SK-N-SH treated with all-trans-retinoic acid at 6 μM for 48 hours (cell line): ENCODE data around the gene SMIM14.

ENCODE experiments used
- ATAC-seq: fragments of 200-7000 bp; cut with Tn5 transposase; 3 replicates; pipeline ENCODE4 v1.9.1; 2020; ENCODE audit warnings: mild to moderate bottlenecking, moderate library complexity
- BACH2 ChIP-seq: fragments of 250-450 bp; sonication (Bioruptor Pico); IDR thresholded peaks from 2 replicates; pipeline ENCODE4 v1.9.0; 2021; ENCODE audit warnings: mild to moderate bottlenecking, borderline replicate concordance
- CSDC2 ChIP-seq: fragments of 250-450 bp; sonication (Bioruptor Pico); IDR thresholded peaks from 2 replicates; pipeline ENCODE4 v1.5.0; 2020; ENCODE audit warnings: mild to moderate bottlenecking, moderate library complexity
- ESRRG ChIP-seq: fragments of 250-450 bp; sonication (Bioruptor Pico); IDR thresholded peaks from 2 replicates; pipeline ENCODE4 v1.6.1; 2021; ENCODE audit warnings: mild to moderate bottlenecking
- GLIS3 ChIP-seq: fragments of 250-450 bp; sonication (Bioruptor Pico); IDR thresholded peaks from 2 replicates; pipeline ENCODE4 v1.5.0; 2020; ENCODE audit warnings: mild to moderate bottlenecking, moderate library complexity
- ISL1 ChIP-seq: fragments of 250-450 bp; sonication (Bioruptor Pico); IDR thresholded peaks from 2 replicates; pipeline ENCODE4 v2.1.2; 2022; ENCODE audit warnings: mild to moderate bottlenecking, moderate library complexity
- OSR1 ChIP-seq: fragments of 250-450 bp; sonication (Bioruptor Pico); IDR thresholded peaks from 2 replicates; pipeline ENCODE4 v1.8.0; 2022; ENCODE audit warnings: moderate library complexity, mild to moderate bottlenecking, inconsistent platforms
- PATZ1 ChIP-seq: fragments of 250-450 bp; sonication (Bioruptor Pico); IDR thresholded peaks from 2 replicates; pipeline ENCODE4 v1.8.0; 2020; ENCODE audit warnings: mild to moderate bottlenecking, moderate library complexity, borderline replicate concordance
- PPARA ChIP-seq: fragments of 250-450 bp; sonication (Bioruptor Pico); IDR thresholded peaks from 2 replicates; pipeline ENCODE4 v1.5.0; 2020; ENCODE audit warnings: mild to moderate bottlenecking, borderline replicate concordance
- TOX ChIP-seq: fragments of 250-450 bp; sonication (Bioruptor Pico); IDR thresholded peaks from 2 replicates; pipeline ENCODE4 v1.8.0; 2021; ENCODE audit warnings: mild to moderate bottlenecking, moderate library complexity, borderline replicate concordance
- ZFP3 ChIP-seq: fragments of 250-450 bp; sonication (Bioruptor Pico); IDR thresholded peaks from 2 replicates; pipeline ENCODE4 v1.5.0; 2020; ENCODE audit warnings: mild to moderate bottlenecking, moderate library complexity
- ZFP30 ChIP-seq: fragments of 450-650 bp; formaldehyde crosslinking; IDR thresholded peaks from 2 replicates; pipeline ENCODE4 v1.5.0; 2022; ENCODE audit warnings: mild to moderate bottlenecking, moderate library complexity
- ZNF70 ChIP-seq: fragments of 450-650 bp; formaldehyde crosslinking; IDR thresholded peaks from 2 replicates; pipeline ENCODE4 v1.5.0; 2020; ENCODE audit warnings: mild to moderate bottlenecking, moderate library complexity
- ZNF8 ChIP-seq: fragments of 450-650 bp; formaldehyde crosslinking; IDR thresholded peaks from 2 replicates; pipeline ENCODE4 v1.5.0; 2020; ENCODE audit warnings: mild to moderate bottlenecking, moderate library complexity
- TF ChIP-seq, protein P1 (sequence below): fragments of 250-450 bp; sonication (Bioruptor Pico); IDR thresholded peaks from 2 replicates; pipeline ENCODE4 v1.5.1; 2020; ENCODE audit warnings: low read depth, mild to moderate bottlenecking, moderate library complexity
- TF ChIP-seq, protein P2 (sequence below): fragments of 250-450 bp; sonication (Bioruptor Pico); IDR thresholded peaks from 2 replicates; pipeline ENCODE4 v1.5.1; 2021; ENCODE audit warnings: mild to moderate bottlenecking, moderate library complexity
- TF ChIP-seq, protein P3 (sequence below): fragments of 250-450 bp; sonication (Bioruptor Pico); IDR thresholded peaks from 2 replicates; pipeline ENCODE4 v1.5.0; 2020; ENCODE audit warnings: mild to moderate bottlenecking, moderate library complexity

SMIM14 gene

DNA sequence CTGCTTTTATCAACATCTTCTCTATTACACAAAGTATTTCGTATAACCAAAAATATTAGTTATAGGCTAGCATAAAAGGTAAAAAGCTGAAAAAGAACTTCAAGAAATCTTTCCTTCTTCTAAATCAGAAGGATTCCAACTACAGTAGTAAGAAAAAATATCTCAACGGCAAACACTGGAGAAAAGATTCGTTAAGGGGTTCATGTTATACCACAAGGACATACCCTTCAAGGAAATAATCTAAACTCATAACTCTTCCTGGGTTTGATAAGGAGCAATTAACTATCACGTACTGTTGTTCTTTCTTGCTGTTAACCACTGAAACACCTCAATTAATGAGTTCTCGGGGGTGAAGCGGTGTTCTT is 1.5 kb downstream of the SMIM14 start (continued):
- TF ChIP-seq ZFP3 (CRISPR knock-in tag): no peak
- TF ChIP-seq ZFP30 (CRISPR knock-in tag): no peak

DNA sequence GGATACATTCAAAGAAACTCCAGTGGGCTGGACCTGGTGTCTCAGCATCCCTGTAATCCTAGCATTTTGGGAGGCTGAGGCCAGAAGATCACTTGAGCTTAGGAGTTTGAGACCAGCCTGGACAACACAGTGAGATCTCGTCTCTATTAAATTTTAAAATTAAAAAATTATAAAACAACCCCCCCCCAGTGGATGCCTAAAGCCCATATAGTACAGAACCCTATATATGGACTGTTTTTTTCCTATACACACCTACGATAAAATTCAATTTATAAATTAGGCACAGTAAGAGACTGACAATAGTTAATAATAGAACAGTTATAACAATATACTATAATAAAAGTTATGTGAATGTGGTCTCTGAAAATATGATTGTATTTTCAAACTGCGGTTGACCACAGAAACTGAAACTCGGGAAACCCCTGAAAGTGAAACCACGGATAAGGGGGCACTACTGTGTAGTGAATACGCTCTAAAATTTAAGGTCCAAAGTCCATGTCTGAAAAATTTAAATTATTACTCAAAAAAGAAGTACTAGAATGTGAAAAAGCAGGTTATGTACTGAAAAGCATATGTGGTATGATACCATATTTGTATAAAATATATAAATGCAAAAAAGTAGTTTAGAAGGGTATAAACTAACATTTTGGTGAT is 2.0 kb downstream of the SMIM14 start:
- TF ChIP-seq TOX (CRISPR knock-in tag): no peak
- TF ChIP-seq, protein P1, sequence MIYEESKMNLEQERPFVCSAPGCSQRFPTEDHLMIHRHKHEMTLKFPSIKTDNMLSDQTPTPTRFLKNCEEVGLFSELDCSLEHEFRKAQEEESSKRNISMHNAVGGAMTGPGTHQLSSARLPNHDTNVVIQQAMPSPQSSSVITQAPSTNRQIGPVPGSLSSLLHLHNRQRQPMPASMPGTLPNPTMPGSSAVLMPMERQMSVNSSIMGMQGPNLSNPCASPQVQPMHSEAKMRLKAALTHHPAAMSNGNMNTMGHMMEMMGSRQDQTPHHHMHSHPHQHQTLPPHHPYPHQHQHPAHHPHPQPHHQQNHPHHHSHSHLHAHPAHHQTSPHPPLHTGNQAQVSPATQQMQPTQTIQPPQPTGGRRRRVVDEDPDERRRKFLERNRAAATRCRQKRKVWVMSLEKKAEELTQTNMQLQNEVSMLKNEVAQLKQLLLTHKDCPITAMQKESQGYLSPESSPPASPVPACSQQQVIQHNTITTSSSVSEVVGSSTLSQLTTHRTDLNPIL (CRISPR knock-in tag): no peak
- TF ChIP-seq, protein P2, sequence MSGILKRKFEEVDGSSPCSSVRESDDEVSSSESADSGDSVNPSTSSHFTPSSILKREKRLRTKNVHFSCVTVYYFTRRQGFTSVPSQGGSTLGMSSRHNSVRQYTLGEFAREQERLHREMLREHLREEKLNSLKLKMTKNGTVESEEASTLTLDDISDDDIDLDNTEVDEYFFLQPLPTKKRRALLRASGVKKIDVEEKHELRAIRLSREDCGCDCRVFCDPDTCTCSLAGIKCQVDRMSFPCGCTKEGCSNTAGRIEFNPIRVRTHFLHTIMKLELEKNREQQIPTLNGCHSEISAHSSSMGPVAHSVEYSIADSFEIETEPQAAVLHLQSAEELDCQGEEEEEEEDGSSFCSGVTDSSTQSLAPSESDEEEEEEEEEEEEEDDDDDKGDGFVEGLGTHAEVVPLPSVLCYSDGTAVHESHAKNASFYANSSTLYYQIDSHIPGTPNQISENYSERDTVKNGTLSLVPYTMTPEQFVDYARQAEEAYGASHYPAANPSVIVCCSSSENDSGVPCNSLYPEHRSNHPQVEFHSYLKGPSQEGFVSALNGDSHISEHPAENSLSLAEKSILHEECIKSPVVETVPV (CRISPR knock-in tag): no peak
- no peak for ATAC-seq

DNA sequence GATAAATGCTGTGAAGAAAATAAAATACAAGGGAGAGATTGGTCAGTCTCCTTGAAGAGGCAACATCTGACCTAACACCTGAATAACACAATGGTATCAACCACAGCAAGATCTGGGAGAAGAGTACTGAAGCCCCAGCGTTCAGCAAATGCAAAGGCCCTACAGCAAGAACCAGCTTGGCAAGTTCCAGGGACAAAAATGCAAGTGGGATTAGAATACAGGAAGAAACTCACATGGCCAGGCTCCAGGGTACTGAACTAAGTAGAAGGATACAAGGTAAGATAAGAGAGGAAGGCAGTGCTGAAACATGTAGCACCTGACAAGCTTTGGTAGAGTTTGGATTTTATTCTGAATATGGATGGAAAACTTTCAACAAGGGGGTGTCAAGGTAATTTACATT is 3.6 kb downstream of the SMIM14 start:
- TF ChIP-seq BACH2 (CRISPR knock-in tag): no peak
- TF ChIP-seq, protein P2 (CRISPR knock-in tag): no peak
- TF ChIP-seq ESRRG: no peak
- TF ChIP-seq ZFP3 (CRISPR knock-in tag): no peak
- TF ChIP-seq, protein P1 (CRISPR knock-in tag): no peak
- TF ChIP-seq CSDC2 (CRISPR knock-in tag): no peak
- TF ChIP-seq TOX (CRISPR knock-in tag): no peak
- TF ChIP-seq, all 23 proteins: peak for 0
- ATAC-seq: no peak

GRCh38 chr4:39631700-39632079 is 7.0 kb downstream of the SMIM14 start:
- ATAC-seq: no peak
- TF ChIP-seq, protein P2 (CRISPR knock-in tag): no peak
- peak; percentile 8; the same call in 1 of the 2 replicates for TF ChIP-seq ISL1 (CRISPR knock-in tag)

DNA sequence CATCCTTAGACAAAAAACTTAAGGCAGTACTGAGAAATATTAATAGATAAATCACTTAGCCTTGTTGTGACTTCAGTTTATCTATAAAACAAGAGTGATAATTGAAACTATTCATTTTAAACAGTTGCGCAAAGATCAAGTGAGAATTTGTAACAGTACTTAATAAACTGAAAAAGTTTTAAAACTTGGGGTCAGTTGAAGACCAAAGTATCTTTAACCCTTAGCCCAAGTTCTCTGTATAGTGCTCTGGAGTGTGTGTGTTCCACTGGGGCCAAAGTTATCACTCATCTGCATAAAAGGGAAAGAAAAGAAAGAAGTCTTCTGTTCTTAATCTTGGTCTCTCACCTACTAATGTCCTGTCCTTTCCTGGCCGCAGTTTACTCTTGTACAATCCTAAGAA is 11.3 kb downstream of the SMIM14 start:
- TF ChIP-seq, protein P2 (CRISPR knock-in tag): no peak
- TF ChIP-seq GLIS3 (CRISPR knock-in tag) (no peak), PPARA (CRISPR knock-in tag) (no peak), ZNF70 (CRISPR knock-in tag) (no peak), OSR1 (CRISPR knock-in tag) (no peak), PATZ1 (CRISPR knock-in tag) (no peak), ZNF8 (CRISPR knock-in tag) (no peak)
- TF ChIP-seq, protein P3, sequence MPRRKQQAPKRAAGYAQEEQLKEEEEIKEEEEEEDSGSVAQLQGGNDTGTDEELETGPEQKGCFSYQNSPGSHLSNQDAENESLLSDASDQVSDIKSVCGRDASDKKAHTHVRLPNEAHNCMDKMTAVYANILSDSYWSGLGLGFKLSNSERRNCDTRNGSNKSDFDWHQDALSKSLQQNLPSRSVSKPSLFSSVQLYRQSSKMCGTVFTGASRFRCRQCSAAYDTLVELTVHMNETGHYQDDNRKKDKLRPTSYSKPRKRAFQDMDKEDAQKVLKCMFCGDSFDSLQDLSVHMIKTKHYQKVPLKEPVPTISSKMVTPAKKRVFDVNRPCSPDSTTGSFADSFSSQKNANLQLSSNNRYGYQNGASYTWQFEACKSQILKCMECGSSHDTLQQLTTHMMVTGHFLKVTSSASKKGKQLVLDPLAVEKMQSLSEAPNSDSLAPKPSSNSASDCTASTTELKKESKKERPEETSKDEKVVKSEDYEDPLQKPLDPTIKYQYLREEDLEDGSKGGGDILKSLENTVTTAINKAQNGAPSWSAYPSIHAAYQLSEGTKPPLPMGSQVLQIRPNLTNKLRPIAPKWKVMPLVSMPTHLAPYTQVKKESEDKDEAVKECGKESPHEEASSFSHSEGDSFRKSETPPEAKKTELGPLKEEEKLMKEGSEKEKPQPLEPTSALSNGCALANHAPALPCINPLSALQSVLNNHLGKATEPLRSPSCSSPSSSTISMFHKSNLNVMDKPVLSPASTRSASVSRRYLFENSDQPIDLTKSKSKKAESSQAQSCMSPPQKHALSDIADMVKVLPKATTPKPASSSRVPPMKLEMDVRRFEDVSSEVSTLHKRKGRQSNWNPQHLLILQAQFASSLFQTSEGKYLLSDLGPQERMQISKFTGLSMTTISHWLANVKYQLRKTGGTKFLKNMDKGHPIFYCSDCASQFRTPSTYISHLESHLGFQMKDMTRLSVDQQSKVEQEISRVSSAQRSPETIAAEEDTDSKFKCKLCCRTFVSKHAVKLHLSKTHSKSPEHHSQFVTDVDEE (CRISPR knock-in tag): no peak
- no peak for ATAC-seq
